Activated B cell treated with CpG ODN at 0.5 μM for 24 hours (primary cell): ENCODE data around the gene ZNF641. TPM values are rescaled to one million over a fixed set of nuclear protein-coding genes. Genes with fewer than 3 reads are reported as not detected.

Experiments
- ATAC-seq: fragments of 200-7000 bp; cut with Tn5 transposase; one replicate; pipeline ENCODE4 v1.10.0; 2021; ENCODE audit warnings: low read depth, mild to moderate bottlenecking, moderate library complexity
- CTCF ChIA-PET: fragments of 350-600 bp; sonication (Branson Sonifier 250); formaldehyde crosslinking; loops from one replicate; lab custom pipeline; 2021; ENCODE audit warnings: antibody characterized with exemption; lab: Charles Lee
- POLR2A ChIA-PET: fragments of 350-600 bp; sonication (Branson Sonifier 250); formaldehyde crosslinking; loops from one replicate; lab custom pipeline; 2021; ENCODE audit warnings: antibody characterized with exemption; lab: Charles Lee
- DNase-seq: peaks from one replicate; pipeline ENCODE4 v3.0.0; 2022
- H3K27ac Mint-ChIP-seq: one replicate; pipeline ENCODE4 v1.8.0; 2020; ENCODE audit warnings: mixed read lengths
- H3K27me3 Mint-ChIP-seq: one replicate; pipeline ENCODE4 v1.8.0; 2021; ENCODE audit warnings: mixed read lengths
- H3K36me3 Mint-ChIP-seq: one replicate; pipeline ENCODE4 v1.8.0; 2021; ENCODE audit warnings: low read depth, mixed read lengths
- H3K4me1 Mint-ChIP-seq: one replicate; pipeline ENCODE4 v1.8.0; 2021; ENCODE audit warnings: mixed read lengths
- H3K4me3 Mint-ChIP-seq: one replicate; pipeline ENCODE4 v1.8.0; 2020; ENCODE audit warnings: mild to moderate bottlenecking, mixed read lengths
- H3K9me3 Mint-ChIP-seq: one replicate; pipeline ENCODE4 v1.8.0; 2020; ENCODE audit warnings: mixed read lengths
- CTCF ChIP-seq: fragments of 200-600 bp; IDR thresholded peaks from one replicate; pipeline ENCODE4 v1.8.0; 2022; ENCODE audit warnings: antibody characterized with exemption, mild to moderate bottlenecking
- intact Hi-C: fragments of 100-400 bp; cut with micrococcal nuclease; formaldehyde crosslinking; loops from one replicate; pipeline ENCODE4 v1.15.1; 2024
- total RNA-seq: library from RNA; stranded (reverse); gene quantifications from 2 replicates; pipeline ENCODE4 v1.2.3, GENCODE V29; 2022

The ZNF641 gene
- total RNA-seq, 1 donor from 2014 or later: 34.5 TPM

GRCh38 chr12:48329199-48329939 is 21.4 kb downstream of the ZNF641 start:
- no peak overlapping the region for H3K27ac Mint-ChIP-seq
- H3K4me1 Mint-ChIP-seq: peaks cover under 1% of the 10 kb centered on the region
- ChIA-PET CTCF (no interaction called here), POLR2A (no interaction called here)
- intact Hi-C loops: no loop called here
- no peak for TF ChIP-seq CTCF
- DNase-seq (no peak), ATAC-seq (no peak)
- no peaks in the 10 kb centered on the region for H3K36me3 Mint-ChIP-seq
- peaks cover 16% of the 10 kb centered on the region for H3K27me3 Mint-ChIP-seq
- H3K9me3 Mint-ChIP-seq: no peaks in the 10 kb centered on the region
- H3K4me3 Mint-ChIP-seq: no peak overlapping the region

GRCh38 chr12:48316491-48316890 is 34.2 kb downstream of the ZNF641 start:
- Mint-ChIP-seq H3K27me3 (peaks cover 8% of the 10 kb centered on the region), H3K36me3 (no peaks in the 10 kb centered on the region), H3K27ac (no peak overlapping the region), H3K4me1 (no peaks in the 10 kb centered on the region), H3K4me3 (no peak overlapping the region), H3K9me3 (peaks cover 13% of the 10 kb centered on the region)
- intact Hi-C loops: no loop called here
- ATAC-seq: no peak
- no peak for TF ChIP-seq CTCF
- ChIA-PET CTCF (no interaction called here), POLR2A (no interaction called here)
- DNase-seq: no peak

GRCh38 chr12:48311313-48311712 is 39.4 kb downstream of the ZNF641 start:
- Mint-ChIP-seq H3K36me3 (no peaks in the 10 kb centered on the region), H3K27ac (no peak overlapping the region), H3K9me3 (peaks cover 7% of the 10 kb centered on the region), H3K4me1 (no peaks in the 10 kb centered on the region), H3K4me3 (no peak overlapping the region), H3K27me3 (peaks cover 3% of the 10 kb centered on the region)
- ChIA-PET CTCF (no interaction called here), POLR2A (no interaction called here)
- ATAC-seq (no peak), DNase-seq (no peak)
- intact Hi-C loops: no loop called here
- TF ChIP-seq CTCF: no peak

GRCh38 chr12:48307269-48307668 is 43.5 kb downstream of the ZNF641 start:
- H3K9me3 Mint-ChIP-seq: no peaks in the 10 kb centered on the region
- ChIA-PET CTCF (no interaction called here), POLR2A (no interaction called here)
- H3K27me3 Mint-ChIP-seq: no peaks in the 10 kb centered on the region
- peaks cover 4% of the 10 kb centered on the region for H3K4me1 Mint-ChIP-seq
- H3K27ac Mint-ChIP-seq: no peak overlapping the region
- intact Hi-C loops: no loop called here
- DNase-seq: no peak
- no peak overlapping the region for H3K4me3 Mint-ChIP-seq
- no peak for ATAC-seq
- H3K36me3 Mint-ChIP-seq: no peaks in the 10 kb centered on the region
- no peak for TF ChIP-seq CTCF

- CTCF ChIA-PET: no interaction called here
- no peak for DNase-seq
- no peak overlapping the region for H3K27ac Mint-ChIP-seq
- no peak for TF ChIP-seq CTCF
- H3K9me3 Mint-ChIP-seq: no peaks in the 10 kb centered on the region
- H3K4me3 Mint-ChIP-seq: no peak overlapping the region
- H3K36me3 Mint-ChIP-seq: no peaks in the 10 kb centered on the region
- H3K4me1 Mint-ChIP-seq: peaks cover 4% of the 10 kb centered on the region
- POLR2A ChIA-PET: no interaction called here
- intact Hi-C loops: no loop called here
- H3K27me3 Mint-ChIP-seq: no peaks in the 10 kb centered on the region
- ATAC-seq: no peak
Observed at GRCh38 chr12:48305190-48305589, 45.5 kb downstream of the ZNF641 start.
